ENCODE results near the gene ZMYM2.
A peak's percentile ranks its signal among the peaks of the same experiment; 100 is the strongest.

The ZMYM2 gene

DNA sequence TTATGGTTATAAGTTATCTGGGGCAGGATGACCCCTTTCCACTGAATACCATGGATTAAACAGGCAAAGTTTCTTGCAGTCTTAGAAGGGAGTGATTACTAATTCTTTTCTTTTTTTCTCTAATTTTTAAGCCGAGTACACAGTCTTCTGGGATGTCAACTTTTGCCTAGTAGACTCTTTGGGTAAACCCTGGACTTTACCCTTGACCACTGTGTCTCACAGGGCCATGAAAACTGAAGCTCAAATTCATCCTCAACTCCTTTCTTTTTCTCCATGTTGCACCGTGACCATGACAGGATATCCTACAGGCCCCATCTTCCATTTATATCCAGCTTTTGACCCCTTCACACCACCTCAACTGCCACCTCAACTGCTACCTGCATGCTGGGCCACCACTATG is 150.5 kb downstream of the ZMYM2 start:
- no peak for DNase-seq

DNA sequence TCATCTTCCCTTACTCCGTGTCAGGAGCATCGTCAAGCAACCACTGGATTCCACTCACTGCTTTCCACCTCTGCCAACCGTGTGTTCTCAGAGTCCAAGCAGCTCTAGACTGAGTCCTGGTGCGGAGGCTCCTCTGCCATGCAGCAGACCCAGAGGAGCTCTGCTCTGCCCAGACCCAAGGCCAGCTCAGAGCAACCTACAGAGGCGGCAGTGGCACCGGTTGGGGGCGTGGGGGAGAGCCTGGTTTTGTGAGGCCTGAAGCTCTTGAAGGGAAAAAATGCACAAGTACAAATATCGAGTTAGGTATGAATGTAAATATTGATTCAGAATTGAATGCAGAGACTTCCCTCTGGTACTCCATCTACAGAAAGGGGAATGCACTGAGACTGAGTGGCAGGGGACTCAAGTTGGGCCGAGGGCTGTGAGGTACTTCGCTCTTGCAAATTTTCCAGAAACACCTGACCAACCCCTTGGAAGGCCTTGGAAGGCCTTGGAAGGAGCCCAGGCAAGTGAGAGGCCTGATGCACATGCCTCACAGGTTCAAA is 155.6 kb downstream of the ZMYM2 start:
- no peak for DNase-seq

DNA sequence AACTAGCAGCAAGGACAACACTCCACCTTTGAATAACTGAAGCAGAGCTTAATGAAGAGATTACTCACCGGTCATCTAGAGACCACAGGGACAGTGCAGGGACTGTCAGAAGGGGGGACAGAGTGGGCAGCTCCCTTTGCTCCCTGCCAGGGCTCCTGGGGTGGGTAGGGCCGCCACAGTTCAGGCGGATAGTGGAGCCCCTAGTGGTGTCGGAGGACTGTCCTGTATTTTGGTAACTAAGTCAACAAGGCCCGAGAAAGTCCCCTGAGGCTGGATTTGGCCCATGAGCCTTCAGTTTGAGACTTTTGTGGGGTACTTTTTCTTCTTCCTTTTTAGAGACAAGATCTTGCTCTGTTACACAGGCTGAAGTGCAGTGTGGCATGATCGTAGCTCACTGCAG is 157.7 kb downstream of the ZMYM2 start:
- DNase-seq: no peak

DNA sequence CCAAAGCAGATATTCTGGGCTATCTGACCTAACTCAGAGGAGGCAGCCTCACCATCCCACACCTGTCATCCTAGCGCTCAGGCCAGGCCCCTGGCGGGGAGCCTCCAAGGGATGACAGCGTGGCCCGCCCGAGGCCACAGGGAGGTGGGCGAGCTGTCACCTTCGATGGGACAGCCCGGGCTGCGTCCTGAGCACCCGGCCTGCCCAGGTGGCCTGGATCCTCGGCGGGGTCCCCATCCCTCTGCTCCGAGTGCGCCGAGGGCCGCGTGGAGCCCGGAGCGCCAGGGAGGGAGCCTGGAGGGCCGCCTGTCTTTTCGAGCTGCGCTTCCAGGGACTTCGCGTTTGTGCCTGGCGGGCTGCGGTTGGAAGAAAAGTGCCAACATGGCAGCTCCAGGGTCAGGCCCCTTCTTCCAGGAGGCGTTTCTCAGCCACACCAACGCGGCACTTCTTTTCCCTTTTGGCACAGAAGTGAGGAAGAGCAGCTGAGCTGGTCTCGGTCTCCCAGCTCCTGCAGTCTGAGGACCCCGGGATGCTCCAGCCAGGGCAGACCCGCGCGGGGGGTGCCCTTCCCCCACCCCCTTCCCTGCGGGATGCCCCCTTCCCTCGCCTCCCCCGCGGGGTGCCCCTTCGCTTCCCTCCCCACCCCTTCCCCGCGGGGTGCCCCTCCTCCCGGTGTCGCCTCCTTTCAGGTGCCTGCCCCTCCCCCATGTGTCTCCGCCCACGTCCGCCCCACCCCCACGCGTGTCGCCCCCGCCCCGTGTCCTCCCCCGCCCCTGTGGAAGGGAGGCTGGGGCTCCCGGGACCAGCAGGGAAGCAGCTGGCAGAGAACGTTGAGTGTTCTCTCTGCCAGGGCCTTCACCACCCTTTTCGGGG is 160.0 kb downstream of the ZMYM2 start:
- no peak for DNase-seq

DNA sequence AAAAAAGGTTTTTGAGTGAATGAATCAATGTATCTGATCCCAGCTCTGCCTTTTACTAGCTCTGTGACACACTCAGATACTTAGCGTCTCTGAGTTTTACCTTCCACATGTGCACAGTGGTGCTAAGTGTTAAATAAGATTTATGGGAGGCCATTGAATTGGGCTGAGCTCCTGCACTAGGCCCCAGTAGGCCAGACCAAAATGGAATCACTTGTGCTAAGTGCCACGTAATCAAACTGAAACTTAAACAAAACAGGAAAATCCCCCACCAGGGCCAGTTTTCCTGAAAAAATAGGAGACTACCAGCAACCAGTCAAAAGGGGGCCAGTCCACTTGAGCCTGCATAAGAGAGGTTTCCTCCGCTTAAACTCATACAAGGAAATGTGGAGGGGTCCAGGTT is 161.4 kb downstream of the ZMYM2 start:
- DNase-seq: peak; percentile 58

DNA sequence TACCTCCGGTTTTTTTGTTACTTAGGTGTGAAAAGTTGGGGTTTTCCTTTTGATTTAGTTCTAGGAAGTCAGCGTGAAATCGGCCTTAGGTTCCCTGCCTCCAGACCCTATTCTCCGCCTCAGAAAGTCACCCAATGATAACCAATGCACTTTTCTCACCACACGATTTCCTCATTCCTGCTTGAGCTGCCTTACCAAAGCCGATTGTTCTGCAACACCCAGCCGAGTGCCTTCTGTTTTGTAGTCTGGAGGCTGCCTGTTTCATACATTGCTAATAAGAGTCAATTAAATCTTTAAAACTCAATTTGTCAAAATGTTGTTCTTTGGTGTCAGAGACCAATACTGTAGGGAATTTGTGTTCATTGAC is 162.6 kb downstream of the ZMYM2 start:
- peak; percentile 76 for DNase-seq

DNA sequence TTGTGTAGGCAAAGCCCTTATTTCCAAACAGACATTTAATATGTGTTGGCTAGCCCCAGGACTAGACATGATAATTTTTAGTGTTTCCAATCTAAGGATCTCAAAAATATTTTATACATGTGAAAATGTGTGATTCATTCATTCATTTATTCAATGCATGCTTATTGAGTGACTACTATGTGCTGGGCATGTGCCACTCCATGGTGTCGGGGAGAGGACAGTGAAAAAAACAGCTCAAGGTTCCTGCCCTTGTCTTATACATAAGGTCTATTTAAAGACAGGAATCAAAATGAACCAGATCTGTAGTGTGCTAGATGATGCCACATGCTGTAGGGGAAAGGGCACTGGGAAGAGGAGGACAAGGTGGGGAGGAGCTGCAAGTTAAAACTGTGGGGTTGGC is 165.8 kb downstream of the ZMYM2 start:
- no peak for DNase-seq

DNA sequence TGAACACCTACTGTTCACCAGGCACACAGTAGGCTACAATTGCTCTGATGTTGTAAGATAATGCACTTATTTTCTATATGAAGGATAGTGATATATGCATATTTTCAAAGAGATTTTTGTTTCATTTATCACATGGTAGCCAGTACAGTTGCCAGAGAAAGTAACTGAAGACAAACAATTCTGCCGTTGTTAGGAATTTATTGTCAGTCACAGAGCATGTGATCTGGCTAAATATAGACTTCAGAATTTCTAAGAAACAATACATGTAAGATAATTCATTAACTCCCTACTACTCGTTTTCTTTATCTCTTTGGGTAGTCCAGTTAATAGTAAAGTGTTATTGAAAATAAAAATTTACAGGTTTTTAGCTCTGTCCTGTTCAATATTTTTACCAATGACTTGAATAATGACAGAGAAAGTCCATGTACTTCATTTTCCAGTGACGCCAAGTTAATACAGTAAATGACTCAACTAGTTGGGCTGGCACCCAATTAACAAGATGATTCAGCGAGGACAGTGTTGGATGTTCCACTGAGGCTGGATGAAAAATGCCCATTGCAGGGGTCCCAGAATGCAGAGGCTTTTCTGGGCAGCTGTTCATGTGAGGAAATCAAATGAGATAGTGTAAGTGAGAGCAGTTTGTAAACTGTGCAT is 166.7 kb downstream of the ZMYM2 start:
- peak; percentile 50 for DNase-seq

DNA sequence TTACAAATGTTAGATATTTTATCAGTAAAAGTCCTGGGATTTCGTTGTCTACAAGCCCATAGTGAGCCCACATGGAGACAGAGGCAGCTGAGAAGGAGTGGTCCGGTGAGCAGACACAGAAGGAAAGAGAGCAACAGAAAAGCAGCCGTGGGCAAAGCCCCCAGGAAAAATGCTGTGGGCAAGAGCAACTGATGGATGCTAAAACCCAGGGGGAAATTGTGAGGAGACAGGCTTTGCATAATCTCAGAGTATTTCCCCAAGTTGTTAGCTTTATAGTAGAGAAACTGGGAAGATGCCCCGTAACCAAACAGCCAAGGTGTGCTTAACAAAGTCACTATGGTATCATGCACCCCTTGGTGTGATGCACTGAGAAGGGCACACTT is 167.2 kb downstream of the ZMYM2 start:
- DNase-seq: no peak

DNA sequence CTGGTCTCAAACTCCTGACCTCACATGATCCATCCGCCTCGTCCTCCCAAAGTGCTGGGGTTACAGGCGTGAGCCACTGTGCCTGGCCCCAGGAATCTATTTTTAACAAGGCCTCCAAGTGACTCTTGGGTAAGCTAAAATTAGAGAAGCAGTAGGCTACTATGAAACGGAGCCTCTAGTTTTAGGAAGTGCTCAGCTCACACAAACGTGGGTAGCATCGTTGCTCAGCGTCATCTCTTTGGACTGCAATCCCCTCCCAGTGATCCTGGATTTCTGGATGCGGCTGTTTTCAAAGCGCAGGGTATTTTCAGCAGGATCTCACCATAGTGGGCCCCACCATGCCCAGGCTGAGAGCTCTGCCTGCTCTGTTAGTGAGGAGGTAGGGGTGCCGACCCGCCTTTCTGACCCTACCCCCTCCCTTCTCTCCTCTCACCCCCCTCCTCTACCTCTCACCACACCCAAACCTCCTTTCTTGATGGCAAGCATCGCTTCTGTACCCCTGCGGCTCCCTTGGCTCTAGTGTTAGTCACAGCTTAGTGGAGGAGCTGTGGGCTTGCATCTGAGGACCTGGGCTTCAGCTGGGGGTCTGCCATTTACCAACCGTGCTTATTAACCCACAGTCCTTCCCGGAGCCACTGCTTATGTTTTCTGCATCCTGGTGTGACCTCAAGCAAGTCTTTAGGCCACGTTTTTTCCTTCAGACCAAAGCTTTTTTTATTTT is 168.2 kb downstream of the ZMYM2 start:
- peak; percentile 5 for DNase-seq

DNA sequence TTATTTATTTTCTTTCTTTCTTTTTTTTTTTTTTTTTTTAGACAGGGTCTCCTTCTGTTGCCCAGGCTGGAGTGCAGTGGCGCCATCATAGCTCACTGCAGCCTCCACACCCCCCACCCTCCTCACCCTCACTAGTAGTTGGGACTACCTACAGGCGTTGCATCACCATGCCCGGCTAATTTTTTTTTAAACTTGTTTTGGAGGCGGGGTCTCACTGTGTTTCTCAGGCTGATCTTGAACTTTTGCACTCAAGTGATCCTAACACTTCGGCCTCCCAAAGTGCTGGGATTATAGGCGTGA is 168.7 kb downstream of the ZMYM2 start:
- DNase-seq: peak; percentile 78

DNA sequence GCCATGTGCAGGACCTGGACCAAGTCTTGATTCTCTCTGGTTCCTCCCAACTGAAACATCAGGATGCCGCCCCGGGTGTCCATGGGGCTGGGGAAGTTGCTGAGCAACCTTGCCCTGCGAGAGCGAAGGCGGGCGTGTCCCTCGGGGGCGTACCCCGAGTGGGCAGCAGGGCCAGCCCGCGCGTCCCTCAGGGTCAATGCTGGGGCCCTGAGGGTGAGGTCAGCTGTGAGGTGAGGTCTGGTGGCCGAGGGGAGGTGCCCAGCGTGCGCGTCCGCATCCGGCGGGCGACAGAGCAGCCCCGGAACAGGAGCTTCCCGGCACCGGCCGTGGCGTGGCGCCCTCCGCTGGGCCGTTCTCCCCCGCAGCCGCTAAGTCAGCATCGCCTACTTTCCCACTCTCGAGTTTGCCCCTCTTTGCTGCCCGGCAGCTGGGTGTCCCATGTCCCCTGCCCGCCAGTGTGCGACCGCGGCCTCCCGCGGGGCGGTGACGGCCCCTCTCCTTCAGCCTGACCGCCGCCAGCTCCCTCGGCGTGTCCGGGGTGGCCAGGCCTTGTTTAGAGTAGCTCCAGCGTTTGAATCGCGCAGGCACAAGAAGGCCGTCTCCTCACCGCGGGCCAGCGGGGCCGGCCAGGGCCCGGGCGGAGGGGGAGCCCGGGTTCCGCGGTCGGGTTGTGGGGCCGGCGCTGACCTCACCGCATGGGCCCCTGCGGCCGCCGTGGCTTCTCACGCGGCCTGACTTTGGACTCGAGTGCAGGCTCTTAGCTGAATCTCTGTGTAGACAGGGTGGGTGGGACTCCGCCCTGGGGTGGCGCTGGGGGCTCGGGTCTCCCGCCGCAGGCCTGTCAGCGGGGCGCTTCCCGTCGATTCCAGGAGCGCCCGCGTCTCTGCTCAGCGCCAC is 169.3 kb downstream of the ZMYM2 start:
- DNase-seq: peak; percentile 82

DNA sequence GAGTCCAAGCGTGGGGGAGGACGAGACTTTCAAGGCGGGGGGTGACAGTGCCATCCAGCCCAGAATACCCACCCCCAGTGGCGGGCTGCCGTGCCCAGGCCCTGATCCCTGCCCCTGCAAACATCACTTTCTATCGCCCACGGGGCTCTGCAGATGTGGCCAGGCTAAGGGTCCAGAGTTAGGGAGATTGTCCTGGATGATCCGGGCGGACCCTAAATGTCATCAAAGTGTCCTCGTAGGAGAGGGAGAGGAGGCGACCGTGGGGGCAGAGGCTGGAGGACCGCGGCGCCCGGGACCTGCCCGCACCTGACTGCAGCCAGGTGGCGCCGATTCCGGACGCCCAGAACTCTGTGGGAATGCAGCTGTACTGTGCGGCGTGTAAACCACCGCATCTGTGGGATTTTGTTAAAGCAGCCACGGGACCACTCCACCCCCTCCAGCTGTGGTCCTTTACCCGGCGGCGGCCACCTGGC is 170.0 kb downstream of the ZMYM2 start:
- DNase-seq: peak; percentile 47

DNA sequence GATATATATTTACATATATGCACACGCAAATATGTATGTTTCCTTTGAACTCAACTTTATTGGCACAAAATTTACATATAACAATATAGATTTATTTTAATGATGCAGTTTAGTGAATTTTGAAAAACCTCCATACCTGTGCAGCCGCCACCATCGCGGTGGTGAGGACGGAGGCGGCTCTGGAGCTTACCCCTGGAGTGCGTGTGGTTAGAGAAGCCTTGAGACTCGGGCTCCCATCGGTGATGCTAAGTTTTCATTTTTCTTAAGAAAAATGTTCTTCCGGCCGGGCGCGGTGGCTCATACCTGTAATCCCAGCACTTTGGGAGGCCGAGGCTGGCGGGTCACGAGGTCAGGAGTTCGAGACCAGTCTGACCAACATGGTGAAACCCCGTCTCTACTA is 170.5 kb downstream of the ZMYM2 start:
- no peak for DNase-seq

DNA sequence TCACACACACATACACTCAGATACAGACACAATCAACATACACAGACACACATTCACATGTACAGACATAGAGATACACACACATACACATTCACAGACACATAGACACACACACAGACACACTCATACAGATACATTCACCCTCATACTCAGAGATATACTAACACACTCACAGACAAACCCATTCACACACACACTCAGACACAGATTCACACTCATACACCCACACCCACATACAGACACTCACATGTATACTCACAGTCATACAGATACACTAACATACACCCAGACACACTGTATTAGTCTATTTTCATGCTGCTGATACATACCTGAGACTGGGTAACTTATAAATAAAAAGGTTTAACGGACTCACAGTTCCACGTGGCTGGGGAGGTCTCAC is 171.5 kb downstream of the ZMYM2 start:
- no peak for DNase-seq

DNA sequence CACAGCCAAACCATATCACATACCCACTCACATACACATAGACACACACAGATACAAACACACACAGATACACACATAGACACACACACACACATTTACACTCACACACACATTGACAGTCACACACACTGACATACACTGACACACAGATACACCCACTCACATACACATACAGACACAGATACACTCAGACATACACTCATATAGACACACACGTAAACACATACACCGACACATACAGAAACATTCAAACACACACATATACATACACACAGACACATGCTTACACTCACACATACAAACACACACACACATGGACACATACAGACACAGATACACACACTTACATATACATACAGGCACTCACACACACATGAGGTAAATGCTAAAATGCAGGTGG is 172.1 kb downstream of the ZMYM2 start:
- DNase-seq: no peak

DNA sequence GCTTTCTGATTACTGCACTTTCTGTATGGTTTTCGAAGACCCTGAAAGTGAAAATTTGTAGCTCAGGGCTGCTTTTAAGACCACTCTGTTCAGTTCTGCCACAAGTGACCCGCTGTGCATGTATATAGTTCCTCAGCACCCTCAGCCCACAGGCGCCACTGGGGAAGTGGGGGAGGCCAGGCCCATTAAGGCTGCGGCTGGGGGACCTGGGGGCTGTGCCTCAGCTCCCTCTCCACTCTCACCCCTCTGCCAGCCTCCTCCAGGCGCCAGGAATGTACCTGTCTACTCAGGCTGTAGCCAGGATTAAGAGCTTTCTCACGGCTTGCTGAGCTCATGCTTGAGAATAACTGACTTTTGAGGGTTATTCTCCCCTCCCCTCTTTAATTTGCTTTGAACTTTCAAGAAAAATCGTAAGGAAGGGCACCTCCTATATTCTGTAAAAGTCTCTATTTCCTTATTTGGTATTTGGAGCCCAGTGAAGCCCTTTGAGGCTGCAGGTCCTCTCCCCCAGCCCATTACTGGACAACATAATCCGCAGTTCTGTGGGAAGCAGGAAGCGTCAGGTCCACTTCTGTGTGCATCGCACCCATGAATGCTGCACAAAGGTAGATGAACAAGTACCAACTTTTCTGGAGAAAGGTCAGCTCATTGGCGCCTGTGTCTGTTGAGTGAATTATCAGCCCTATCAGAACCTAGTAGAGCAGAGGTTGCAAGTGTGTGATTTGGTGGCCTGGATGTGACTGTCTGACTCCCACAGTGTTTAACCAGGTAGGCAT is 172.7 kb downstream of the ZMYM2 start:
- DNase-seq: no peak

DNA sequence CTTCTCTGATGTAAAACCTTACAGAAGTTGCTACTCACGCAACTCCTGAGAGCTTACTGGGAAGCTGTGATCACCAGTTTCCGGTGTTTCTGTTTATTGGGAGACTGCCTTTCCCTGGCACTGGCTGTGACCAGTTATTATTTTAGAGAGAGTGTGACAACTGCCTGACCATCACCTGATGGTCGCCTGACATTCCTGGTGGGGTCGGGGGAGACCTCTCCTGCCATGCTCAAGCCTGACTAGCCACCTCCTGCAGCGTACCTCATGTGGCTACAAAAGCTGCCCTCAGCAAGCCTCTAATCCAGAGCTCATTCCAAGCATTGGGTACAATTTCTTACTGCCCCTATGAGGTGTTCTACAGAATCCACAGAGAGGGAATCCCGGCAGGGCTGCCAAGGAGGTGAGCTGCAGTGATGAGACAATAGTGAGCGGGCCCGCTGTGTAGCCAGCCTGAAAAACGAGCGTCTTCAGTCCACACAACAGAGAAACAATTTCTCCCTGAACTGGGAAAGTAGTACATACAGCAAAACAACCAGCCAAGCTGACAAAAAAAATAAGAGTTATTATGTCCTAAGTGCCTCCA is 173.6 kb downstream of the ZMYM2 start:
- DNase-seq: no peak

DNA sequence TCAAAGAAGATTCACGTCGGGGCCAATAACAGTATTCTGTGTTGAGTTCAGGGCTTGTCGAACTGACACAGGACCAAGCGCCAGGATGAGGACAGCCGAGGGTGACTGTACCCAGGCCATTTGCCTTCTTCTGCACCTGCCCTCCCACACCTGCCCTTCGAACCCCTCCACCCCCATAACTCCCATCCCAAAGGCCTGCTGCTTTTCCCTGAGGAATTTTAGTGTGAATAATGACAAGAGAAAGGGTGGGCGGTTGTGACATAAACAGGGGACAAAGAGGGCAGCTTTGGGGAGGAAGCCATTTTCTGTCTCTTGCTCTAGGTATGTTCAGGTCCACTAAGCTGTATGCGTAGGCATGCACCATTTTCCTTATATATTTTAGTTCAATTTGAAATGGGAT is 176.2 kb downstream of the ZMYM2 start:
- no peak for DNase-seq

DNA sequence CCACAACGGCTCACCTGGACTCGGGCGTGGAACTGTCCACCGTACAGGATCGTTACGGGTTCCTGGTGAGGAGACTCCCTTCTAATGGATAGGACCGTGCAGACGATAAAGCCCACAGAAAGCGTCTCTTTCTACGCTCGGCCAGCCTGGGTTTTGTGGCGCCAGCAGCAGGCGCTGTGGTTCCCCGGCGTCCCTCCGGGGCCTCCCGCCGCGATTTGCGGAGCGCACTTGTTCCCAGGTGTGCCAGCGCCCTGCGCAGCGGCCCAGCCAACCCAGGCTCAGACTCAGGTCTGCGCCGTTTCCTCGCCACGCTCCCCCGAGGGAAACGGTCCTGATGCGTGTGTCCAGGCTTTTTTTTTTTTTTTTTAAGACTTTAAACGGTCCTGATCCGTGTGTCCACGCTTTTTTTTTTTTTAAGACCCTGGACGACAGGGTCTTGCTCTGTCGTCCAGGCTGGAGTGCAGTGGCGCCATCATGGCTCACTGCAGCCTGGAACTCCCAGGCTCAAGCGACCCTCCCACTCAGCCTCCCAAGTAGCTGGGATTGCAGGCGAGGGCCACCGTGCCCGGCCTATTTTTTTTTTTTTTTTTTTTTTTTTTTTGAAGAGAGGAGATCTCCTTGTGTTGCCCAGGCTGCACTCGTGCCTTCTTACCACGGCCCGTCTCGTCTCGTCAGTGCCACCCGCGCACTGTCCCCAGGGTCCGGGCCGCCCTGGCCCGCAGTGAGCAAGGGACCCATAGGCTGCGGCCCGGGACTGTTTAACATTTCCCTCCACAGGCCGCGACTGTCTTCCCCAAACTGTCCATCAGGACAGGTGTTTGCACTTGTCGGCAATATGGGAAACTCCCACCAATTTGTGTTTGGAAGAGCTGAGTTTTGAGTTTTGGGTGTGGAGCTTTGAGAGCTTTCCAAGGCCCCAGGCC is 178.5 kb downstream of the ZMYM2 start:
- DNase-seq: peak; percentile 62
